Tibial artery (tissue), 4 donors: ENCODE data around the gene CCDC7.
"Not testable (repeated sequence)": the region's sequence is repeated elsewhere in the genome, so short reads cannot be mapped to it uniquely, and the experiment has no call there.

Experiments
- DNase-seq, 2 donors: peaks; one replicate each; pipeline ENCODE4 v3.0.0-alpha.2; 2019
- H3K27ac ChIP-seq, 2 donors: fragments of 200-600 bp; sonication (generic) in 1 of 2; 1 replicate in 1 of 2; 2 replicates in 1 of 2; pipeline ENCODE4 v1.5.1; 2018 to 2019; ENCODE audit warnings: mild to moderate bottlenecking in 1 of 2
- H3K27me3 ChIP-seq, 2 donors: fragments of 200-600 bp; sonication (generic) in 1 of 2; one replicate each; pipeline versions ENCODE4 v1.5.1 to v1.6.0; 2016 to 2019
- H3K36me3 ChIP-seq, 3 donors: fragments of 200-600 bp; sonication (generic) in 2 of 3; one replicate each; pipeline ENCODE4 v1.5.1; 2016 to 2019; ENCODE audit warnings: mild to moderate bottlenecking in 2 of 3
- H3K4me1 ChIP-seq, 4 donors: fragments of 200-600 bp; sonication (generic) in 2 of 4; 1 replicate in 3 of 4; 2 replicates in 1 of 4; pipeline ENCODE4 v1.5.1; 2016 to 2019
- H3K4me3 ChIP-seq, 2 donors: fragments of 200-600 bp; sonication (generic) in 1 of 2; 1 replicate in 1 of 2; 2 replicates in 1 of 2; pipeline ENCODE4 v1.5.1; 2018 to 2019; ENCODE audit warnings: mild to moderate bottlenecking in 2 of 2
- H3K9me3 ChIP-seq, 3 donors: fragments of 200-600 bp; sonication (generic) in 1 of 3; one replicate each; pipeline ENCODE4 v1.5.1; 2016 to 2019
- intact Hi-C: fragments of 100-400 bp; cut with DNase I; formaldehyde crosslinking; loops from one replicate; pipeline ENCODE4 v1.15.0; 2023; ENCODE audit warnings: low total_unique reads
- TF ChIP-seq, protein P1 (sequence below), 2 experiments: fragments of 200-600 bp in 1 of 2; fragments of 450-650 bp in 1 of 2; IDR thresholded peaks; one replicate each; pipeline ENCODE4 v1.5.1; 2017 to 2019; ENCODE audit warnings: antibody characterized with exemption in 2 of 2, mild to moderate bottlenecking in 1 of 2, moderate library complexity in 1 of 2

CCDC7 gene

GRCh38 chr10:32605787-32606186, 159.8 kb downstream of the CCDC7 start:
- H3K27ac ChIP-seq, result no peak overlapping the region
- no peaks in the 10 kb centered on the region for H3K27me3 ChIP-seq
- H3K36me3 ChIP-seq, result peaks cover 13 to 37% (median 26%) of the 10 kb centered on the region in 3 donors
- no peak overlapping the region for H3K4me3 ChIP-seq
- TF ChIP-seq, protein P1, sequence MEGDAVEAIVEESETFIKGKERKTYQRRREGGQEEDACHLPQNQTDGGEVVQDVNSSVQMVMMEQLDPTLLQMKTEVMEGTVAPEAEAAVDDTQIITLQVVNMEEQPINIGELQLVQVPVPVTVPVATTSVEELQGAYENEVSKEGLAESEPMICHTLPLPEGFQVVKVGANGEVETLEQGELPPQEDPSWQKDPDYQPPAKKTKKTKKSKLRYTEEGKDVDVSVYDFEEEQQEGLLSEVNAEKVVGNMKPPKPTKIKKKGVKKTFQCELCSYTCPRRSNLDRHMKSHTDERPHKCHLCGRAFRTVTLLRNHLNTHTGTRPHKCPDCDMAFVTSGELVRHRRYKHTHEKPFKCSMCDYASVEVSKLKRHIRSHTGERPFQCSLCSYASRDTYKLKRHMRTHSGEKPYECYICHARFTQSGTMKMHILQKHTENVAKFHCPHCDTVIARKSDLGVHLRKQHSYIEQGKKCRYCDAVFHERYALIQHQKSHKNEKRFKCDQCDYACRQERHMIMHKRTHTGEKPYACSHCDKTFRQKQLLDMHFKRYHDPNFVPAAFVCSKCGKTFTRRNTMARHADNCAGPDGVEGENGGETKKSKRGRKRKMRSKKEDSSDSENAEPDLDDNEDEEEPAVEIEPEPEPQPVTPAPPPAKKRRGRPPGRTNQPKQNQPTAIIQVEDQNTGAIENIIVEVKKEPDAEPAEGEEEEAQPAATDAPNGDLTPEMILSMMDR (IDR thresholded peaks at IDR 0.05), result no peak
- H3K4me1 ChIP-seq, result no peaks in the 10 kb centered on the region
- no peak for DNase-seq
- intact Hi-C loops, result no loop called here
- peaks cover 0 to 30% (median 4%) of the 10 kb centered on the region in 3 donors for H3K9me3 ChIP-seq

DNA sequence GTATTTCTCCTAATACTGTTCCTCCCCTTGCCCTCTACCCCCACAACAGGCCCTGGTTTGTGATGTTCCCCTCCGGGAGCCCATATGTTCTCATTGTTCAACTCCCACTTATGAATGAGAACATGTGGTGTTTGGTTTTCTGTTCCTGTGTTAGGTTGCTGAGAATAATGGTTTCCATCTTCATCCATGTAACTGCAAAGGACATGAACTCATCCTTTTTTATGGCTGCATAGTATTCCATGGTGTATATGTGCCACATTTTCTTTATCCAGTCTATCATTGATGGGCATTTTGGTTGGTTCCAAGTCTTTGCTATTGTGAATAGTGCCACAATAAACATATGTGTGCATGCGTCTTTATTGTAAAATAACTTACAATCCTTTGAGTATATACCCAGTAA, 164.6 kb downstream of the CCDC7 start:
- H3K27ac ChIP-seq, DNase-seq, H3K4me3 ChIP-seq, intact Hi-C loops, H3K4me1 ChIP-seq, H3K27me3 ChIP-seq: not testable (repeated sequence)
- H3K36me3 ChIP-seq, result peaks cover 0 to 24% (median 23%) of the 10 kb centered on the region in 3 donors
- peaks cover 0 to 26% (median 6%) of the 10 kb centered on the region in 3 donors for H3K9me3 ChIP-seq

- Histone ChIP-seq H3K27me3 (no peaks in the 10 kb centered on the region), H3K4me3 (no peak overlapping the region), H3K36me3 (peaks cover 0 to 20% (median 12%) of the 10 kb centered on the region in 3 donors), H3K4me1 (no peaks in the 10 kb centered on the region), H3K27ac (no peak overlapping the region), H3K9me3 (peaks cover 0 to 25% (median 6%) of the 10 kb centered on the region in 3 donors)
- DNase-seq, result no peak
- TF ChIP-seq, protein P1 (IDR thresholded peaks at IDR 0.05), result no peak
- intact Hi-C loops, result no loop called here
Observed at GRCh38 chr10:32616438-32616837, 170.5 kb downstream of the CCDC7 start.

GRCh38 chr10:32618482-32618881, 172.5 kb downstream of the CCDC7 start:
- Histone ChIP-seq H3K27me3 (no peaks in the 10 kb centered on the region), H3K27ac (no peak overlapping the region), H3K4me3 (no peak overlapping the region), H3K4me1 (no peaks in the 10 kb centered on the region), H3K36me3 (peaks cover under 1 to 23% (median 8%) of the 10 kb centered on the region in 3 donors), H3K9me3 (peaks cover 0 to 25% (median 3%) of the 10 kb centered on the region in 3 donors)
- no peak for DNase-seq
- TF ChIP-seq, protein P1 (IDR thresholded peaks at IDR 0.05), result no peak
- intact Hi-C loops, result no loop called here

DNA sequence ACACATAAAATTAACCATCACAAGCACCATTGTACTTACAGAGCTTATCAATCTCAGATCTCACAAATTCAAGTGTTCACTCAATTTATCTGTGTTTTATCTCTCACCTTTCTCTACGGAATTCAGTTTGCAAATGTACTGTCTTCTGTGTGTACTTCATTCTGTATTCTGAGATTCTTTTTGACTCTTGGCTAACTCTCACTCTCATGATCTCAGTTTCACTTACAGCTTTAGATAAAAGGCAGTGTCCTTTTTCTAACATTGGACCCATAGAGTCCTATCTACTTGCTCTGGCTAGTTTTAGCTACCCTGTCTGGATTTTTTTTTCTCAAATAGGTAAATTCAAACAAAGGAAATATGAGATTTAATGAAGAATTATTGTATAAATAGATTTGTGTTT, 176.0 kb downstream of the CCDC7 start:
- H3K36me3 ChIP-seq, result peaks cover 12 to 16% (median 12%) of the 10 kb centered on the region in 3 donors
- H3K9me3 ChIP-seq, result peaks cover 0 to 10% (median 0%) of the 10 kb centered on the region in 3 donors
- H3K4me1 ChIP-seq, result no peaks in the 10 kb centered on the region
- H3K27me3 ChIP-seq, result no peaks in the 10 kb centered on the region
- intact Hi-C loops, result no loop called here
- no peak for DNase-seq
- no peak overlapping the region for H3K27ac ChIP-seq
- no peak overlapping the region for H3K4me3 ChIP-seq
- TF ChIP-seq, protein P1 (IDR thresholded peaks at IDR 0.05), result no peak

- H3K27ac ChIP-seq, result no peak overlapping the region
- DNase-seq, result no peak
- intact Hi-C loops, result no loop called here
- H3K36me3 ChIP-seq, result peaks cover 12 to 16% (median 12%) of the 10 kb centered on the region in 3 donors
- TF ChIP-seq, protein P1 (IDR thresholded peaks at IDR 0.05), result no peak
- peaks cover 0 to 6% (median 0%) of the 10 kb centered on the region in 3 donors for H3K9me3 ChIP-seq
- H3K4me3 ChIP-seq, result no peak overlapping the region
- H3K4me1 ChIP-seq, result no peaks in the 10 kb centered on the region
- no peaks in the 10 kb centered on the region for H3K27me3 ChIP-seq
Observed at GRCh38 chr10:32622409-32622808, 176.5 kb downstream of the CCDC7 start.
